NCI-H2227 treated with DMSO at 0.1 percent for 48 hours (cell line): ENCODE data around the gene ADIPOR2.

Source experiments
- DNase-seq: peaks from one replicate; lab custom pipeline; 2025; lab: John Stamatoyannopoulos, UW

ADIPOR2 gene

DNA sequence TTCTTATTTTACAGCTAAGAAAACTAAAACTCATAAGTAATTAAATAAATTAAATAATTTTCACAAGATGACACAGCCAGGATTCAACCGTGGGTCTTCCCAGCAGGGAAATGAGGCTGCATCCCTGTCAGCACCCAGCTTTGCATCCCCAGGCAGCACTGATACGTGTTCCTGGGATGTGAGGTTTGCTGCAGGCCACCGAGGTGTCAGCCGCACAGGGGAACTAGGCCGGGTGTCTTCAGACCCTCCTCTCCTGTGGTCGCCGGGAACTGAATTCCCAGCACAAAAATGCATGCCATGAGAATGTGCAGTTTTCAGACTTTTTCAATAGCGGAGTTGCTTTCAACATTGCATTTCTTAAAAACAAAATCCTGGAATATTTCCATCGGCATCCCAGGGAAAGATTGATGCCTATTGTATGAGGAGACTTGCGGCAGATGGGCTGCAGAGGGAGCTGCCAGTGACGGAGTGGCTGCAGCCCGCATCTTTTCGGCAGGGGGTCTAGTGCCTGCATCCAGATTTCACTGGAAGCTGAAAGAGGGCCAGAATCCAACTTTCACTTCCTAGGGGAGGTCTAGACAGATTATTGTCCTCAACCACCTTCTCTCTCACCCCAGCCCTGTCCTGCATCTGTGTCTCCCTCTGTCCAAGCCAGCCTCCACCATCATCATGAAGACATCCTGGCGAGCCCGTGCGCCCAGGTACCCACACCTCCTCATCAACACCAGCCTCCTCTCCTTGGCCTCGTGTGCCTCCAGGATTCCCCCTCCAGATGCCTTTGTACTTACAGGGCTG lies 142.1 kb downstream of the ADIPOR2 start:
- DNase-seq, result no peak

DNA sequence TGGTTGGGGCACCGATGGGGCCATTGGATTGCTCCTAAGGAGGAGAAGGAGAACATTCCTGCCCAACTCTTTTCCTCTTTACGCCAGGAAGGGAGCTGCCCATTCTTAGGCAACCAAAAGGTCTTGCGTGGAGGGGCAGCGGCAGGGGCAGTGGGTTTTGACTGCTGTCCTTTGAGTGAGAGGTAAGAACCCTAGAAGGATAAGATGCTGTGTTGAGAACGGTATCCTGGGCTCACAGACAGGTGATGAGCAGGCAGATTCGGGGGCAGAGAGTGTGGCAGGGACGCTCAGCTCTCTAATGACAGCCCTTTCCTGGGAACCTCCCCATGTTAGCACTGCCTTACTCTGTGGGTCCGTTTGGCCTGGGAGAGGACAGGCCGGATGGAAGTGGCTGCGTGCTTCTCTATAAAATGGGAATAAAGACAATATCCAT lies 142.7 kb downstream of the ADIPOR2 start:
- no peak for DNase-seq

DNA sequence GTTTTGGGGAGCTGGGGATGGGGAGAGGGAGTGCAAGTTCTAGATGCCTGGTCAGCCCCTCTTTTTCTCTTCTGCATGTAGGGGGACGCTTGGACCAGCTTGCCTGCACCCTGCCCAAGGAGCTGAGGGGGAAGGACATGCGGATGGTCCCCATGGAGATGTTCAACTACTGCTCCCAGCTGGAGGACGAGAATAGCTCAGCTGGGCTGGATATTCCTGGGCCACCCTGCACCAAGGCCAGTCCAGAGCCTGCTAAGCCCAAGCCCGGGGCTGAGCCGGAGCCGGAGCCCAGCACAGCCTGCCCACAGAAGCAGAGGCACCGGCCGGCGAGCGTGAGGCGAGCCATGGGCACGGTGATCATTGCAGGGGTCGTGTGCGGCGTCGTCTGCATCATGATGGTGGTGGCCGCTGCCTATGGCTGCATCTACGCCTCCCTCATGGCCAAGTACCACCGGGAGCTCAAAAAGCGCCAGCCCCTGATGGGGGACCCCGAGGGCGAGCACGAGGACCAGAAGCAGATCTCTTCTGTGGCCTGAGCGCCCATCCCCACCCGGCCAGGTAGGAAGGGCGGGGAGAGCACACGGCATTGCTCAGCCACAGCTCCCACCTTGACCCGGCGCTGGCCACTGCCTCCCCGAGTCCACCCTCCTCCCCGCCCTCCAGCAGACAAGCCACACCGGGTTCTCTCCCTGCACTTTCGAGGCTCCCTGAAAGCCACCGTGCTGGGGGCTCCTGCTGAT lies 143.5 kb downstream of the ADIPOR2 start:
- no peak for DNase-seq

DNA sequence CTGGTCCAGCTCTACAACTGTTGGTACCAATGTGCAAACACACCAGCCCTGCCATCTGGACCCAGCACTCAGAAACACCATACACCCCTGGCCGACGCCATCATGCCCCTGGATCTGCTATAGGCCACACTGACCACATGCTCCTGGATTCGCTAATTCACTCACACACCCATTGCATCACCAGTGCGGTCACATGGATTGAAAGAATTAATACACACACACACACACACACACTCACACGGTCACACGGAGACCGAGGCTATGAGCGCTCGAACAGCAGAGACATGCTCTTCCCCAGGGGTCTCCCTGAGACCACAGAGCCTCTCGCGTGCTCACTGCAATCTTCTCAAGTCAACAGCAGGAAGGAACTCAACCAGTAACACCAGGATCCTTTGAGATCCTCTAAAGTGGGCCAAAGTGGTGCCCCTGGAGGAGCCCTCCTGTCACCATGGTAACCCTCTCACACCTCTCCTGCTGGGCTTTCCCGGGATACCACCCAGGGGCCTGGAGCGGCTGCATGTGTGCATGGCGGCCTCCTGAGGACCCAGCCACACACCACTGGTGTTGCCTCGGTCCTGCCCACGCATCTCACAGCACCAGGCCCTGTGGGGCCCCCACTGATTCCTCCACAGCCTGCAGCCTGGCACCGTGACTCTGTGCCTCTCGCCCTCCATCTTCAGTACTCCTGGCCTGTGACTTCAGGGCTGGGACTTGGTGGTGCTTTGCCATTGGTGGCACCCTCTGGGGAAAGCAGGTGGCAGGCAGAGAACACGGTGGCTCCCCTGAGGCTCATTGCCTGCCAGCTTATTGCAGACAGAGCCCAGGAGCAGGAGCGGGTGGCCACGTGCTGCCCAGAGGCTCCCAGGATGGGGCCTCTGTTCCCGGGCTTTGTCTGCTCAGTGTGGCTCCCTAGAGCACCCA lies 144.6 kb downstream of the ADIPOR2 start:
- DNase-seq, result no peak

DNA sequence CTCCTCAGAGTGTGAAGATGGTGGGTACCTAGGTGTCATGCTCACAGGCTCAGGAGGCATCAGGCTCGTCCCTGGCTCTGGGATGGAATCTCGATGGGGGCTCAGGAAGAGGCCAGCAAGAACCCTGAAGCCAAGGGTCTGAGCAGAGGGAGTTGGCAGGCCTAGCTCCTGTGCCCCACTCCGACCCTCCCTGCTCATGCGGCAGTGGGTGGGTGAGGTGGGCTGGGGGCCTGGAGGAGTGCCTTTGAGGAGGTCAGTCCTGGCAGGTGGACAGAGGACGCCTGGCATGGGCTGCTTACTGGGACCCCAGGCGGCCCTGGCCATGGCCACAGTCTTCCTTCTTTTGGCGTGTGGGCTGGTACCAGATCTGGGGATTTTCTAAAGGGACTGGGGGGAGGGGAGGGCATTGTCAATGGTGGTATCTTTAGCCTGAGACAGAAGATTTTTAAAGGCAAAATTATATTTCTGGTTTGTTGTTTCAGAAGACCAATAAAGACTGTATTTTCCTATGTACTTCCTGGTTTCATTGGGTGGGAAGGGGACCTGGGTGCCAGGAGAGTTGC lies 145.5 kb downstream of the ADIPOR2 start:
- DNase-seq, result no peak

DNA sequence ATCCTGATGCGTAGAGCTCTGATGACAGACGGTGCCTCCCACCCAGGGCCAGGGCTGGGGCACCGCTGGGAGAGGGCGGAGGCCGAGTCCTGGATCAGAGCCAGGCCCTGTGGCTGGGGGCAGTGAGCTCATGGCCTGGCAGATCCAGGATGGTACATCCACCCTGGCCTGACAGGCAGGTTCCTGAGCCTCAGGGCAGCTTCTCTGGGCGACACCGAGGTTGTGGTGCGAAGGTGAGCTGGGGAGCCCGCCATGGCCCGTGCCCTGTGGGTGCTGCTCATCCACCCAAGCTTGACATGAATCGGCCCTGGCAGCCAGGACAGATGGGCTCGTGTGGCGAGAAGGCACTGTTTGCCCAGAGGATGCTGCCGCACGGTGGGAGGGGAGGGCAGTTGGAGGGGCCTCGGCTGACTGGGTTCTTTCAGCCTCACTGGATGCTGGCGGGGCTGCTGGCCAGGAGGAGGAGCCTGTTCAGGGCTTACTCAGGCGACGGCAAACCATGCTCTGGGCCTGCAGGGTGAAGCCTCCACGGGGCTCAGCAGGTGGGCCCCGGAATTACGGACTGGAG lies 146.1 kb downstream of the ADIPOR2 start:
- no peak for DNase-seq

GRCh38 chr12:1837541-1838204 lies 146.8 kb downstream of the ADIPOR2 start:
- no peak for DNase-seq
